ENCODE results near the gene SYNGR4. TPM values are rescaled to one million over a fixed set of nuclear protein-coding genes. Genes with fewer than 3 reads are reported as not detected.

Gene SYNGR4
- total RNA-seq, 4 donors from 2014 or later, result not detected

GRCh38 chr19:48325265-48325910, 38.8 kb upstream of the SYNGR4 start, which contains the start of gene EMP3:
EMP3 (plus strand) TSS chr19:48325552; CDS start chr19:48326845, 1,293 bp downstream.
- TF ChIP-seq CTCF (IDR thresholded peaks at IDR 0.05; ENCODE audit: low read depth), result no peak

- no peak for TF ChIP-seq CTCF (IDR thresholded peaks at IDR 0.05; ENCODE audit: low read depth)
Observed at GRCh38 chr19:48329167-48329891, 34.8 kb upstream of the SYNGR4 start.

- no peak for TF ChIP-seq CTCF (IDR thresholded peaks at IDR 0.05; ENCODE audit: low read depth)
Observed at GRCh38 chr19:48330012-48330681, 34.0 kb upstream of the SYNGR4 start.

- no peak for TF ChIP-seq CTCF (IDR thresholded peaks at IDR 0.05; ENCODE audit: low read depth)
Observed at GRCh38 chr19:48332351-48332661, 31.9 kb upstream of the SYNGR4 start.

- no peak for TF ChIP-seq CTCF (IDR thresholded peaks at IDR 0.05; ENCODE audit: low read depth)
Observed at GRCh38 chr19:48332662-48333466, 31.3 kb upstream of the SYNGR4 start.

GRCh38 chr19:48333467-48334384, 30.4 kb upstream of the SYNGR4 start:
- TF ChIP-seq CTCF (IDR thresholded peaks at IDR 0.05; ENCODE audit: low read depth), result no peak
